ENCODE measurements around the gene FGF14.

The FGF14 gene

DNA sequence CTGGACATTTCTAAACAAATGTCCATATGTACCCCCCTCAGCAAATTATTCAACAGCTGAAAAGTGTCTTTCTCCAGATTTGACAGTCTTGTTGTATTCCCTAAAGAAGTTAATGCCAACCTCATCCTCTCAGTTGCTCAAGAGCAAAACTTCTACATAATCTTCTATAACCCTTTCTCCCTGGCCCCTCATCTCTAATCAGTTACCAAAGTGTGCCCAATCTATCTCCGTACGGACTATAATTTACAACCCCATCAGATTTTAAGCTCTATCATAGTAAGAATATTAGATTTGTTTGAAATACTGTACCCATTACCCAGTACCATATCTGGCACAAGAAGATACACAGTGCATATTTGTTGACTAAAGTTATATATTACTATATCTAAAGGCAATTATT is 101.5 kb downstream of the FGF14 start:
- Histone ChIP-seq H3K36me3 (ENCODE audit: control insufficient read depth, insufficient read depth, low read length) (no peaks in the 10 kb centered on the region), H3K27ac (no peak overlapping the region), H3K9ac (no peak overlapping the region), H3K9me3 (ENCODE audit: control insufficient read depth, low read length) (no peaks in the 10 kb centered on the region), H2AFZ (no peak overlapping the region), H3K79me2 (no peaks in the 10 kb centered on the region), H3K4me3 (ENCODE audit: low read depth, low read length) (no peak overlapping the region), H3K27me3 (ENCODE audit: control insufficient read depth, insufficient read depth, low read length) (no peaks in the 10 kb centered on the region), H3K4me1 (no peaks in the 10 kb centered on the region), H3K4me2 (ENCODE audit: low read length) (no peak overlapping the region)
- TF ChIP-seq, protein P1, sequence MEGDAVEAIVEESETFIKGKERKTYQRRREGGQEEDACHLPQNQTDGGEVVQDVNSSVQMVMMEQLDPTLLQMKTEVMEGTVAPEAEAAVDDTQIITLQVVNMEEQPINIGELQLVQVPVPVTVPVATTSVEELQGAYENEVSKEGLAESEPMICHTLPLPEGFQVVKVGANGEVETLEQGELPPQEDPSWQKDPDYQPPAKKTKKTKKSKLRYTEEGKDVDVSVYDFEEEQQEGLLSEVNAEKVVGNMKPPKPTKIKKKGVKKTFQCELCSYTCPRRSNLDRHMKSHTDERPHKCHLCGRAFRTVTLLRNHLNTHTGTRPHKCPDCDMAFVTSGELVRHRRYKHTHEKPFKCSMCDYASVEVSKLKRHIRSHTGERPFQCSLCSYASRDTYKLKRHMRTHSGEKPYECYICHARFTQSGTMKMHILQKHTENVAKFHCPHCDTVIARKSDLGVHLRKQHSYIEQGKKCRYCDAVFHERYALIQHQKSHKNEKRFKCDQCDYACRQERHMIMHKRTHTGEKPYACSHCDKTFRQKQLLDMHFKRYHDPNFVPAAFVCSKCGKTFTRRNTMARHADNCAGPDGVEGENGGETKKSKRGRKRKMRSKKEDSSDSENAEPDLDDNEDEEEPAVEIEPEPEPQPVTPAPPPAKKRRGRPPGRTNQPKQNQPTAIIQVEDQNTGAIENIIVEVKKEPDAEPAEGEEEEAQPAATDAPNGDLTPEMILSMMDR (IDR thresholded peaks at IDR 0.05): no peak

DNA sequence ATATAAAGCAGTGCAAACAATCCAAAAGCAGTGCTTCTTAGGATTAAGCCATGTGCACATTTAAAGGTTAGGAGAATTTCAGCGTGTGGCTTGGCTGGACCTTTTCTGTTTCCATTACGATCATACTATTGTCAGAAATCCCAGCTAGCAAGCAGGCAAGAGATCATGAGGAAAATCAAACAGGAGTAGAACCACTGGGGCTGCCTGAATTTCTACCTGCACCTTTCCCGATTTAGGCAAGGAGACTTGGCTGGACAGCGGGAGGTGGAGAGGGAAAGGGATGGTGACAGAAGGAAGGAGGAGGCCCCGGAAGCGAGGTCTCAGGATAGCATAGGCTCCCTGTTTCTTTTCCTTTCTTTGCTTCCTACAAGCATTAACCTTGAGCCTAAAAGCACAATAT is 102.5 kb downstream of the FGF14 start:
- no peak overlapping the region for H3K9ac ChIP-seq
- TF ChIP-seq, protein P1 (IDR thresholded peaks at IDR 0.05): no peak
- H2AFZ ChIP-seq: no peak overlapping the region
- no peaks in the 10 kb centered on the region for H3K36me3 ChIP-seq (ENCODE audit: control insufficient read depth, insufficient read depth, low read length)
- no peak overlapping the region for H3K4me3 ChIP-seq (ENCODE audit: low read depth, low read length)
- H3K4me2 ChIP-seq (ENCODE audit: low read length): no peak overlapping the region
- H3K79me2 ChIP-seq: no peaks in the 10 kb centered on the region
- no peaks in the 10 kb centered on the region for H3K4me1 ChIP-seq
- H3K27ac ChIP-seq: no peak overlapping the region
- no peaks in the 10 kb centered on the region for H3K9me3 ChIP-seq (ENCODE audit: control insufficient read depth, low read length)
- H3K27me3 ChIP-seq (ENCODE audit: control insufficient read depth, insufficient read depth, low read length): no peaks in the 10 kb centered on the region

DNA sequence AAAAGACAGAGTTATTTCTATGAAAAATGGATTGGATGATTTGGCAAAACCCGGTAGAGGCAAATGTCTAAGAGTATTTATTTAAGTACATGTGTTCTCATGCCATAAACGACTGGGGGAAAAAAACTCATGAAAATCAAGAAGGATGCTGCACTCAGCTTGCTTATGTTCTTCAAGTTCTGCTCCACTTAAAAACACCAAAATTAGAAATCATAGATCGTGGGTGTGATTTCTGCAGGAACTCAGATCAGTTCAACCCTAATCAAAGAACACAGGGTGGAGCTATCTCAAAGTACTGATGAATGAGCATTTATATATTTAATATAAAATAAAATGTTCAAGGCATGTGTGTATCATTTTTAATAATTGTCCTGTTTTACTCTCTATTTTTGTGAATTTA is 103.8 kb downstream of the FGF14 start:
- no peaks in the 10 kb centered on the region for H3K27me3 ChIP-seq (ENCODE audit: control insufficient read depth, insufficient read depth, low read length)
- H3K79me2 ChIP-seq: no peaks in the 10 kb centered on the region
- H3K4me3 ChIP-seq (ENCODE audit: low read depth, low read length): no peak overlapping the region
- no peaks in the 10 kb centered on the region for H3K9me3 ChIP-seq (ENCODE audit: control insufficient read depth, low read length)
- TF ChIP-seq, protein P1 (IDR thresholded peaks at IDR 0.05): no peak
- no peak overlapping the region for H3K9ac ChIP-seq
- H3K4me1 ChIP-seq: no peaks in the 10 kb centered on the region
- H3K36me3 ChIP-seq (ENCODE audit: control insufficient read depth, insufficient read depth, low read length): no peaks in the 10 kb centered on the region
- no peak overlapping the region for H2AFZ ChIP-seq
- H3K4me2 ChIP-seq (ENCODE audit: low read length): no peak overlapping the region
- H3K27ac ChIP-seq: no peak overlapping the region

DNA sequence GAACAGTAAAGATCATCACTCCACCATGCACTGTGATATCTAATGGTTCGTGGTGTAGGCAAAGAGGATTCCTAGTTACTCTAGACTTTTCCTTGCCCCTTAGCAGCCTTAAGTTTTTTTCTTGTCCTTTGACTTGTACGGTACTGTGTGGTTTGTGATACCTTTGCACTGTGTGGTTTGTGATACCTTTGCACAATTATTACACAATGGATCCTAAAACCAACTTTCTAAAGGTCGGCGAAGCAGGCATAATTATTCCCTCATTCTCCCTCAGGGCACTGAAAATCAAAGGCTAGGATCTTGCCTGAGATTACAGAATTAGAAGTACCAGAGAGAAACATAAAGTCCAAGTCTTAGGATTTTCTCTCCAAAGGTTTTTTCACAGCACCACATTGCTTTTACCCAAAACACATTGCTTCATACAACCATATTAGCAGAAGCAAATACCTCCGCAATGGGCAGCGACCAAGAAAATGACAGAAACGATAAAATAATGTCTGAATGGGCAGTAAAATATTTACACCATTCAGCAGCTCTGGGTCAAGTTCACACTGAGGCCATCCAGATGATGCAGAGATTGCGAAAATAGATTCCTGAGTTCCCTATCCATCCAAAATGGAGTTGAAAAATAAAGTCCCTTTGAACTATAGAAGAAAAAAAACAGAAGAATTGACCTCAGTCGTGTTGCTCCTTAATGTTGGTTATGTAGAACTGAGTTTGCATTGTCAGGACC is 106.4 kb downstream of the FGF14 start:
- Histone ChIP-seq H3K9ac (no peak overlapping the region), H3K9me3 (ENCODE audit: control insufficient read depth, low read length) (no peaks in the 10 kb centered on the region), H3K36me3 (ENCODE audit: control insufficient read depth, insufficient read depth, low read length) (no peaks in the 10 kb centered on the region), H3K4me1 (no peaks in the 10 kb centered on the region), H2AFZ (no peak overlapping the region), H3K4me2 (ENCODE audit: low read length) (no peak overlapping the region), H3K27me3 (ENCODE audit: control insufficient read depth, insufficient read depth, low read length) (no peaks in the 10 kb centered on the region), H3K27ac (no peak overlapping the region), H3K4me3 (ENCODE audit: low read depth, low read length) (no peak overlapping the region), H3K79me2 (no peaks in the 10 kb centered on the region)
- TF ChIP-seq, protein P1 (IDR thresholded peaks at IDR 0.05): no peak

DNA sequence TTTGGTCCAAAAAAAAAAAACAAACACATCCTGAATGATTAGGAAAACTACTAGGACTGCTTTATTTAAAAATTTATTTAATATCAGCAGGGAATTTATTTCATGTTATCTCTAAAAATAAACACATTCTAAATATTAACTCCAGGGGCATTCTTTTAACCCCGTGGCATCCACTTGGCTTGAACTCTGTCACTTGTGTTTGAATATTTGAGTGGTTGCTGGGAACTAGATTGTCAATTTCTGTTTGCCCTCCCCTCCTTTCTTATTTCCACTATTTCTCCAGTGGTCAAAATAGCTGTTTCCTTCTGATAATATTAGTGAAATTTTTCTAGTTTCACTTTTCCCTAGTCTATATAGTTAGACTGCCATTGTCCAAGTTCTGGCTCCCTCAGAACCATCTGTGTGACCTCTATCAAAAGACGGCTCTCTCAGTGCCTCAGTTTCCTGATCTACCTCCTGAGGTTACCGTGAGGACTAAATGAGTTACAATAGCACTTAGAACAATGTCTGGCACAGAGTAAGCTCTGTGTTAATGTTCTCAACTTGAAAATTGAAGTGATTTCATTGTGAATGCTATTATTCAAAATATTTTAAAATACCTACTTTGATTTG is 107.3 kb downstream of the FGF14 start:
- Histone ChIP-seq H3K9me3 (ENCODE audit: control insufficient read depth, low read length) (no peaks in the 10 kb centered on the region), H3K4me2 (ENCODE audit: low read length) (no peak overlapping the region), H3K4me3 (ENCODE audit: low read depth, low read length) (no peak overlapping the region), H3K27me3 (ENCODE audit: control insufficient read depth, insufficient read depth, low read length) (no peaks in the 10 kb centered on the region), H2AFZ (no peak overlapping the region), H3K27ac (no peak overlapping the region), H3K9ac (no peak overlapping the region), H3K79me2 (no peaks in the 10 kb centered on the region), H3K36me3 (ENCODE audit: control insufficient read depth, insufficient read depth, low read length) (no peaks in the 10 kb centered on the region), H3K4me1 (no peaks in the 10 kb centered on the region)
- TF ChIP-seq, protein P1 (IDR thresholded peaks at IDR 0.05): no peak
